Measurements from ENCODE around the gene SRRM5.
"Not testable (repeated sequence)": the region's sequence is repeated elsewhere in the genome, so short reads cannot be mapped to it uniquely, and the experiment has no call there.

Gene SRRM5

GRCh38 chr19:43619262-43620060 lies 7.6 kb downstream of the SRRM5 start, which contains the start of gene ZNF428:
TSS of gene ZNF428 (minus strand) at chr19:43619629. CDS start at chr19:43614304, 5,325 bp downstream.
- FAIRE-seq, result no peak

DNA sequence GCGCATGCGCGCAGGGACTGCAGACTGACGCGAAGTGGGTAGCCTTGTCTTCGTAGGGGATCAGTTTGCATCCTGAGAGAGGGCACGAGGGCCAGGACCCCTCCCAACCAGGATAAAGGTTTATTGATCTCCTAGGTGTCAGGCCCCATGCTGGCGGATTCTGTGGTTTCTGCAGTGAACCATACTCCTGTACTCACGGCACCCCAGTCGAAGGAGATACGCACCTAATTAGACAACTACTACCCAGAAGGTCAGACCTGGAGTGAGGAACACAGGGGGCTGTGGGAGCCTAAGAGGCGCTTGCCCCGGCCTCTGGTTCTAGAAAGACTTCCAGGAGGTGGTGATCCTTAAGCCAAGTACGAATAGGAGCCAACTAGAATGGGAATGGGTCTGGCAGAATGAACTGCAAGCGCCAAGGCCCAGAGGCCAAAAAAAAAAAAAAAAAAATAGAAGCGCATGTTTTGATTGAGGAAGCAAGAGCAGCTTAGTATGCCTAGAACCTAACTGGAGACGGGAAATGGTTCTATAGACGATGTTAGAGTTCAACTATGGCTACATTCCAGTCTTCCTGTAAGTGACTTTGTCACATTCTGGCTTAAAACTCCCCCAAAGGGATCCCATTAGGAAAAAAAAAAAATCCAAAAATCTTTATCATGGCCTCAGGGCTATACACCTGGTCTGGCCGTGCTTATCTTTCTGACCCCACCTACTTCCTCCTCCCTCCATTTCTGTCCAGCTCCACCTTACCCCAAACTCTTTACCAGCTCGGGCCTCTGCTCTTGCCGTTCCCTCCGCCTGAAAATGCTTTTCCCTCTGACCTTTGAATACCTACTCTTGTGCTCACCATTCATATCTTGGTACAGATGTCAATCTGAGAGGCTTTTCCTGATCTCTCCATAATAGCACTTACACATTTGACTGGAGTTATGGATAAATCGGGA lies 8.4 kb downstream of the SRRM5 start:
- no peak for FAIRE-seq

GRCh38 chr19:43622070-43622469 lies 10.2 kb downstream of the SRRM5 start:
- no peak for FAIRE-seq

- no peak for FAIRE-seq
These were observed 11.1 kb downstream of the SRRM5 start for GRCh38 chr19:43622956-43623355.

DNA sequence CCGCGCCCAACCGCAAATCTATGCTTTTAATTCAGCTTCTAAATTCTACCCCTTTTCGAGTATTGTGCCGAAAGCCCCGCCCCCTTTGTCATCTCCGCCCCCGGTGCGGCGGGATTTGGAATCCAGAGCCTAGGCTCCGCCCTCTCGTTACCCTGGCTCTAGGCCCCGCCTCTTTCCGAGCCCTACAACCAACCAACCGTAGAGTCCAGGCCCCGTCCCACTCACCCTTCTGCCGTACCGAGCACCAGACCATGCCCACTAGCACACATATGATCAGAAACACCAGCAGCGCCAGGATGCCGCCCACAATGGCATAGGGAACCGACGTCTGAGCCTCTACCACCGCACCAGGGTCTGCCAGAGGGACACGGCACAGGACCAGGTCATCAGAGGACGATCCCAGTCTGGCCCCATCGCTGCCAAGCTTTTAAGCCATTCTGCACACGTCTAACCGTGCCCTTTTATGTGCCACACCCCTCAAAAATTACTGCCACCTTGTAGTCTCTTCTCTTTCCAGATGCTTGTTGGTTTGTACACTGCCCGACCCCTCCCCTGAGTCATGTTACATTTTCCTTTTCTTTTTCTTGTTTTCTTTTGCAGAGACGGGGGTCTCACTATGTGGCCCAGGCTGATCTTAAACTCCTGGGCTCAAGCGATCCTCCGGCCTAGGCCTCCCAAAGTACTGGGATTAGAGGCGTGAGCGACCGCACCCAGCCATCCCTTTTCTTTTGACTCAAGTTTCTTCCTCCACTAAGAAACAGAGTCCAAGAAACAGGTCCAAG lies 12.2 kb downstream of the SRRM5 start:
- no peak for FAIRE-seq

DNA sequence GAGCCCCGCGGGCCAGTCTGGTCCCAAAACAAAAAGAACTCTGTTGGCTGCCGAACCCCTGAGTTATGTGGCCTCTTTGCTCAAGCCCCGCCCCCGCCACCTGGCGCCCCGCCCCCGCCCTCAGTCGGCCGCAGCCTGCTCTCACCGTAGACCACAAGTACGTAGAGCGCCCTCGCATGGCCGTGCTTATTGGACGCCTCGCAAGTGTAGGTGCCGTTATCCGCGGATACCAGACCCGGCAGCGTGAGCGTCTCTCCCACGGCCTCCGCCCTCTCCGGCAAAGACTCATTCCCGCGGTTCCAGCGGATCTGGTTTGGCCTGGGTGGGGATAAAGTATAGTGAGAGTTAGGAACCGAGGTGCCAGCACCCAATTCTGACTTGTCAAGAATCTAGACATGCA lies 13.0 kb downstream of the SRRM5 start:
- no peak for FAIRE-seq

- FAIRE-seq, result no peak
These were observed 14.2 kb downstream of the SRRM5 start for GRCh38 chr19:43625918-43626579.

- no peak for FAIRE-seq
These were observed 14.9 kb downstream of the SRRM5 start for GRCh38 chr19:43626838-43627237.

- no peak for FAIRE-seq
These were observed 16.9 kb downstream of the SRRM5 start for GRCh38 chr19:43628646-43629326.

GRCh38 chr19:43631491-43631890 lies 19.6 kb downstream of the SRRM5 start:
- FAIRE-seq, result no peak

- no peak for FAIRE-seq
These were observed 21.6 kb downstream of the SRRM5 start for GRCh38 chr19:43633520-43633919.

GRCh38 chr19:43634068-43634467 lies 22.2 kb downstream of the SRRM5 start:
- no peak for FAIRE-seq

DNA sequence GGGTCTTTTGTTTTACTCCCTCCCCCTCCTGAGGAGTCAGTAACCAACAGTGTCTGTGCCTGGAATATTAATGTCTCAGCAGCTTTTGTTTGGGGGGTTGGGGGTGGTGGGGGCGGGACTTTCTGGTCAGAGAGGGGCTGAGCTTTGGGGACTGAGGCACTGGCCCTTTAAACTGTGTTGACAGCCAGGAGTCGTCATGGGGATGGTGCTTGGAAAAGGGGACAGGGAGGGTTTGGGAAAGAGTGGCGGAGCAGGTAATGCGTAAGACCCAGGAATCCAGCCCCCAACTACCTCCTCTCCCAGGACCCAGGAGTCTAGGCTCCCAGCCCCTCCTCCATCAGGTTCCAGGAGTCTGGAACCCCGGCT lies 22.6 kb downstream of the SRRM5 start:
- FAIRE-seq, result no peak

DNA sequence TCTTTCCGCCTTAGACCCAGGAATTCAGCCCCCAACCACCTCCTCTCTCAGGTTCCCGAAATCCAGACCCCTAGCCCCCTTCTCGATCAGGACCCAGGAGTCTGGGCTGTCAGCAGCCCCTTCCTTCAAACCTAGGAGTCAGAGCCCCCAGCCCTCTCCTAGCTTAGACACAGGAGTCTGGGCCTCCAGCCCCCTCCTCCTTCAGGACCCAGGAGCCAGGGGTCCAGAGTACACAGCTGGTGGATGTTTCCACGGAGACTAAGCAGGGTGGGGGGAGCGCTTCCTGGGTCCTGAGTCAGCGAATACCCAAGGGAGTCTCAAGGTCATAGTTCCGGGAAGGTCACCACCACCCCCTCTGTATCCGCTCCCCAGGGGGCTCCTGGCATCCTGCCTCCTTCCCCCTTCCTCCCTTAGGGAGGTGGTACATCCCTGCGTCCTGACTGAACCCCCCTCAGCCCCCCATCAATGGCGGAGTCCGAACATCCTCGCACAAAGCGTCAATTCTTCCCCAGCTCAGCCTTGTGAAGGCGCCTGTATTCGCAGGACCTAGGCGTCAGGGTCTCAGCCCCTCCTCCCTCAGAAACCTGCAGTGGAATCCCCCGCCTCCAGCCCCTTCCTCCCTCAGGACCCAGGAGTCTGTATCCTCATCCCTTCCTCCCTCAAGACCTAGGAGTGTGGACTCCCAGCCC lies 23.1 kb downstream of the SRRM5 start:
- FAIRE-seq, result no peak

- not testable (repeated sequence) for FAIRE-seq
These were observed 23.7 kb downstream of the SRRM5 start for GRCh38 chr19:43635561-43635940.

GRCh38 chr19:43636121-43636683 lies 24.3 kb downstream of the SRRM5 start:
- FAIRE-seq, result no peak

DNA sequence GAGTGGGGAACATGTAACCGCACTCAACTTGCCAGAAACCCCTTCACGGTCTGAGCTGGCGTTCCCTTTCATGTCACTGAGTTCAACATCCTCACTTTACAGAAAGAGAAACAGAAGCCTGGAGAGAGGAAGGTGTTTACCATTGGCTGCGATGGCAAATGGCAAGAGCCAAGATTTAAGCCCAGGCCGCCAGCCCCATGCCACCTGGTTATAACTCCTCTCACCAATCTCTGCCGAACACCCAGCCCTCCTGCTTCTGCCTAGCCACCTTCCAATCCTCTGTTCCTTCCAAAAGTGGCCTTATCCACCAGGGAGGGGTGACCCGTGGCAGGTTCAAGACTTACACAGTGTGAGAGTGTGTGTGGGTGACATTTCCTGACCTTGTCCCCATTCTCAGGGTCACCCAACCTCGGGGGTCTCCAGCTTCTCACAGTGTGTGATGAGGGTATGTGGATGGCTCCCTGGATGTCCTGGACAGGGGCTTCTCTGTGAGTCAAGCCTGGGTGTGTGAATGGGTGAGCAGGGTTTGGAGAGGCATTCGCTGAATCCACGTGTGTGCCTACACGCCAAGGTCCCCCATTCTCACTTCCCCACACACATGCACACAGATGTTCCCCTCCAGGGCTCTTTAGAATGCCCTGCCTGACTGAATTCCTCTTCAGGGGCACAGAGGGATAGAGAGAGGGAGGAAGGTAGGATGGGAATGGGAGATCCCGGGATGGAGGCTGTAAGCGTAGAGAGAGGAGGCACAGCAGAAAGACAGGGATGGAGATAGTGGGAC lies 26.5 kb downstream of the SRRM5 start:
- no peak for FAIRE-seq

DNA sequence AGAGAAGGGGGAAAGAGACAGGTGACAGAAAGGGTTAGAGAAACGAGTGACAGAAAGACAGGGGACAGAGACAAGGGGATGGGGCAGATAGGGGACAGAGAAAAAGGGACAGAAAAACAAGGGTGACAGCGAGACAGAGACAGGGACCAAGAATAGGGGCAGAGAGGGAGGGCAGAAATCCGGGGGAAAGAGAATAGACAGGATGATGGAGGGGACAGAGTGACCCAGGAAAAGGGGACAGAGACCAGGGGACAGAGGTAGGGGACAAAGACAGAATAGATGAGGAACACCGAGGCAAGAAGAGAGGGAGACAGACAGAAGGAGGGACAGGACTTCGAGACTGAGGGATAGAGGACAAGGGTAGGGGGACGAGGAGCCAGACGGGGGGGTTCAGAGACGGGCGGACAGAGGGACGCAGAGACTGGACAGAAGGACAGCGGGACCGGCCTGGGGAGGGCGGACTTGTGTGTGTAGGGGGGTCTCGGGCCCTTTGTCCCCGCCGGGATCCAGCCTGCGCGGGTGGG lies 27.2 kb downstream of the SRRM5 start:
- FAIRE-seq, result no peak

DNA sequence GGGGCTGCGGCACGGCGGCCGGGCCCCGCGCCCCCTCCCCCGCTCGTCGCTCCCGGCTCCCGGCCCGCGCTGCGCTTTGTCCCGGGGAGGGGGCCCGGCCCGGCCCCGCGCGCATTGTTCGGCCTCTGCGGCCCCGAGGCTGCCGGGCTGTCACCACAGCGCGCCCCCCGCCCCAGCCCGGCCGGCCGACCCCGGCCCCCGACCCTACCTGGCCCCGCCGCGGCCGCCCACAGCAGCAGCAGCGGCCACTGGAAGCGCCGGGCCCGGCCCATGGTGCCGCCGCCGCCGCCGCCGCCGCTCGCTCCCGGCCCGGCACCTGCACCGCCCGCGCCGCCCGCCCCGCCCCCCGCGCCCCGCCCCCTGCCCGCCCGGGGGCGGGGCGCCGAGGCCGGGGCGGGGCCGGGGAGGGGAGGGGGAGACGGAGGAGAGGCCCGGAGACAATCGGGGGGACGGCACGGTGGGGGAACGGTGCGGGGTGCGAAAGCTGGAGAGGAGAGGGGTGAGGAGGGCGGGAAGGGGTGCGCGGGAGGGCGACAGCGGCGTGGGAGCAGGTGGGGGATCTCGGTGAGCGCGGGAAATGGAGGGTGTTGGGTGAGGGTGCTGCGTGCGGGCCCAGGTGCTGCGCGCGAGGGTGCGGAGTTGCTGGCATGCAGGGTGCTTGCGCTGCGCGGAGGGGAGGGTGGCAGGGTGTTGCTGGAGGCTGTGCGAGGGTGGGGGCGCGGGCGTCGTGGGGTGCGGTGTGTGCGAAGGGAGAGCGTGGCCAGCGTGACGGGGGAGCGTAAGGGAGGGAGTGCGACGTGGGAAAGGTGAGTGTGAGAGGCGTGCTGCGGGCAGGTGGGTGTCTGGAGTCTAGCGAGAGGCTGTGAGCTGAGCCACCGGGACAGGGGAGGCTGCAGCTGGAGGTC lies 27.9 kb downstream of the SRRM5 start, which contains the start of gene CADM4:
Gene CADM4 (minus strand): TSS at position 332 of the 905 bp plus-strand sequence. CDS start 60 bp downstream, at position 272.
- no peak for FAIRE-seq
